K562 (cell line): ENCODE measurements around the gene UBE2M. TPM values are rescaled to one million over a fixed set of nuclear protein-coding genes. Genes with fewer than 3 reads are reported as not detected.

Experiments
- BCOR ChIP-seq: fragments of 450-650 bp; IDR thresholded peaks from 2 replicates; pipeline ENCODE4 v1.6.1; 2016
- CHD2 ChIP-seq: IDR thresholded peaks from 2 replicates; pipeline ENCODE4 v1.6.1; 2011; ENCODE audit warnings: low read depth, low read length
- EWSR1 ChIP-seq: fragments of 450-650 bp; IDR thresholded peaks from 2 replicates; pipeline ENCODE4 v1.6.1; 2018; ENCODE audit warnings: borderline replicate concordance, mild to moderate bottlenecking, low read depth, moderate library complexity; ENCODE audit not compliant: partially characterized antibody
- HSF4 ChIP-seq: fragments of 250-450 bp; sonication (Bioruptor Pico); IDR thresholded peaks from 2 replicates; pipeline ENCODE4 v2.1.2; 2022; ENCODE audit warnings: mild to moderate bottlenecking, moderate library complexity, borderline replicate concordance
- NBN ChIP-seq: fragments of 450-650 bp; IDR thresholded peaks from 2 replicates; pipeline ENCODE4 v1.6.1; 2016; ENCODE audit warnings: low read depth, mild to moderate bottlenecking
- NFRKB ChIP-seq: fragments of 450-650 bp; IDR thresholded peaks from 2 replicates; pipeline ENCODE4 v1.6.1; 2016; ENCODE audit warnings: low read depth
- POLR2A ChIP-seq: fragments of 450-650 bp; conservative IDR thresholded peaks from 2 replicates; pipeline ENCODE4 v1.6.1; 2016
- RBM25 ChIP-seq: fragments of 200-400 bp; formaldehyde crosslinking; IDR thresholded peaks from 2 replicates; pipeline ENCODE4 v1.6.1; 2018; ENCODE audit warnings: low read length, low read depth, moderate library complexity; ENCODE audit not compliant: severe bottlenecking
- TGIF2 ChIP-seq: sonication (generic); formaldehyde crosslinking; IDR thresholded peaks from 2 replicates; pipeline ENCODE4 v1.8.1; 2022; ENCODE audit warnings: mild to moderate bottlenecking, missing genetic modification reagents, moderate library complexity
- polyA plus RNA-seq, 8 experiments: library from polyadenylated mRNA; depleted of rRNA in 4 of 8; stranded (reverse) in 5 of 8; unstranded in 3 of 8; fragments of >200 nt; fragmentation: Nextera tagmentation in 2 of 8; fragmentation: Illumina TruSeq in 1 of 8; extraction: Ambion mirVana in 2 of 8; extraction: Trizol in 1 of 8; gene quantifications; 2 replicates each; pipeline versions ENCODE4 v1.2.1 to v1.2.3, GENCODE V29; 2011 to 2014; ENCODE audit warnings: inconsistent platforms in 1 of 8, missing spikeins in 1 of 8
- total RNA-seq, 7 experiments: library from RNA; depleted of rRNA in 6 of 7; stranded (reverse); fragments of >200 nt in 6 of 7; fragmentation: Illumina TruSeq in 2 of 7; extraction: Trizol in 2 of 7; gene quantifications; 2 replicates each; pipeline versions ENCODE4 v1.2.1 to v1.2.3, GENCODE V29; 2011 to 2021; ENCODE audit warnings: low replicate concordance in 1 of 7
- TF ChIP-seq, protein P1 (sequence below): fragments of 250-450 bp; sonication (Bioruptor Pico); IDR thresholded peaks from 2 replicates; pipeline ENCODE4 v1.5.0; 2021
- TF ChIP-seq, protein P2 (sequence below): fragments of 450-650 bp; IDR thresholded peaks from 2 replicates; pipeline ENCODE4 v1.6.1; 2018; ENCODE audit not compliant: partially characterized antibody
- TF ChIP-seq, protein P3 (sequence below): sonication (generic); formaldehyde crosslinking; IDR thresholded peaks from 2 replicates; pipeline ENCODE4 v1.8.0; 2022; ENCODE audit warnings: mild to moderate bottlenecking, missing genetic modification reagents
- TF ChIP-seq, protein P4 (sequence below): sonication (generic); formaldehyde crosslinking; IDR thresholded peaks from 2 replicates; pipeline ENCODE4 v1.8.0; 2022; ENCODE audit warnings: mild to moderate bottlenecking, missing genetic modification reagents

The UBE2M gene
- total and polyA plus RNA-seq, 9 of the 15 experiments (the other 6 are each of a cell fraction or from before 2014, with no cell fraction given): 0.92 to 163 (median 85.7) TPM

DNA sequence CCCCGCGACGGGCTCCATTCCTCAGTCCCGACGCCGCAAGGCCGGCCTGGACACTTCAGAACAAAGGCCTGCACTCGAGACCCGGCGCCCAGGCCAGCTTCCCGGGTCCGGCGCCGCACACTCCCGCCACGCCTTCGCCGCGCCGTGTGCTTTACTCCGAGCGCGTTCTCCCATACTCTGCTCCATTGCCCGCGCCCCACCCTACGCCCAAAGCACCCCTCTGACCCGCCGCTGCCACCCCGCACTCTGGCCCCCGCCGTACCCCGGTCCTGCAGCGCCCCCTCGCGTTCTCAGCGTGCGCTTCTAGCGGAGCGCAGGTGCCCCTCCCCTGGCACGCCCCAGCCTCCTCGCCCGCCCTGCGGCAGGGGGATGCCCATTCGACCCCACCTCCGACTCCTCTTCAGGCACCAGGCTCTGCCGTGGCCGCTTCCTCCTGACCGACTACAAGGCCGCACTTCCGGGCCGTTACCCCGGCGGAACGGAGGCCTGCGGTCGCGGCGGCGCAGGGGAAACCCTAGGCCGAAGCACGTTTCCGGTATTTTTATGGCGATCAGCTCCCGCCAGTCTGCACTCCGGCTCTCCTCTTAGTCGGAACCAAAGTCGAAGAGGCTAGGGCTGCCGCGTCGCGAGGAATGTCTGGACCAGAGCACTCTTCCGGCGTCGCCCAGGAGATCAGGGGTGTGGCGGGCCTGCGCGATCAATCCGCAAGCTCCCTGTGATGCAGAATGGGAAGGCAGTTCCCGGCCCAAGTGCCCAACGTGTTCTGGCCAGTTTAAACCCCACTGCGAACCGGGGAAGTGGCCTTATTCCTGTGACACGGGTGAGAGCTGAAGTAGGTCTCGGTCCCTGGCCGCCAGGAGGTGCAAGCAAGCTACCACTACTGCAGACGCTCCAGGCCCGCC is 38.8 kb downstream of the UBE2M start, which contains the start of gene ZBTB45 (continued):
- TF ChIP-seq, protein P1, sequence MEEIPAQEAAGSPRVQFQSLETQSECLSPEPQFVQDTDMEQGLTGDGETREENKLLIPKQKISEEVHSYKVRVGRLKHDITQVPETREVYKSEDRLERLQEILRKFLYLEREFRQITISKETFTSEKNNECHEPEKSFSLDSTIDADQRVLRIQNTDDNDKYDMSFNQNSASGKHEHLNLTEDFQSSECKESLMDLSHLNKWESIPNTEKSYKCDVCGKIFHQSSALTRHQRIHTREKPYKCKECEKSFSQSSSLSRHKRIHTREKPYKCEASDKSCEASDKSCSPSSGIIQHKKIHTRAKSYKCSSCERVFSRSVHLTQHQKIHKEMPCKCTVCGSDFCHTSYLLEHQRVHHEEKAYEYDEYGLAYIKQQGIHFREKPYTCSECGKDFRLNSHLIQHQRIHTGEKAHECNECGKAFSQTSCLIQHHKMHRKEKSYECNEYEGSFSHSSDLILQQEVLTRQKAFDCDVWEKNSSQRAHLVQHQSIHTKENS (CRISPR knock-in tag): no peak
- TF ChIP-seq POLR2A (peak; percentile 83), NFRKB (peak; percentile 59; the same call in 1 of the 2 replicates), BCOR (peak; percentile 47; the same call in 1 of the 2 replicates), RBM25 (no peak), HSF4 (no peak), TGIF2 (no peak), NBN (peak; percentile 85), EWSR1 (no peak), CHD2 (peak; percentile 32)
- TF ChIP-seq, protein P2, sequence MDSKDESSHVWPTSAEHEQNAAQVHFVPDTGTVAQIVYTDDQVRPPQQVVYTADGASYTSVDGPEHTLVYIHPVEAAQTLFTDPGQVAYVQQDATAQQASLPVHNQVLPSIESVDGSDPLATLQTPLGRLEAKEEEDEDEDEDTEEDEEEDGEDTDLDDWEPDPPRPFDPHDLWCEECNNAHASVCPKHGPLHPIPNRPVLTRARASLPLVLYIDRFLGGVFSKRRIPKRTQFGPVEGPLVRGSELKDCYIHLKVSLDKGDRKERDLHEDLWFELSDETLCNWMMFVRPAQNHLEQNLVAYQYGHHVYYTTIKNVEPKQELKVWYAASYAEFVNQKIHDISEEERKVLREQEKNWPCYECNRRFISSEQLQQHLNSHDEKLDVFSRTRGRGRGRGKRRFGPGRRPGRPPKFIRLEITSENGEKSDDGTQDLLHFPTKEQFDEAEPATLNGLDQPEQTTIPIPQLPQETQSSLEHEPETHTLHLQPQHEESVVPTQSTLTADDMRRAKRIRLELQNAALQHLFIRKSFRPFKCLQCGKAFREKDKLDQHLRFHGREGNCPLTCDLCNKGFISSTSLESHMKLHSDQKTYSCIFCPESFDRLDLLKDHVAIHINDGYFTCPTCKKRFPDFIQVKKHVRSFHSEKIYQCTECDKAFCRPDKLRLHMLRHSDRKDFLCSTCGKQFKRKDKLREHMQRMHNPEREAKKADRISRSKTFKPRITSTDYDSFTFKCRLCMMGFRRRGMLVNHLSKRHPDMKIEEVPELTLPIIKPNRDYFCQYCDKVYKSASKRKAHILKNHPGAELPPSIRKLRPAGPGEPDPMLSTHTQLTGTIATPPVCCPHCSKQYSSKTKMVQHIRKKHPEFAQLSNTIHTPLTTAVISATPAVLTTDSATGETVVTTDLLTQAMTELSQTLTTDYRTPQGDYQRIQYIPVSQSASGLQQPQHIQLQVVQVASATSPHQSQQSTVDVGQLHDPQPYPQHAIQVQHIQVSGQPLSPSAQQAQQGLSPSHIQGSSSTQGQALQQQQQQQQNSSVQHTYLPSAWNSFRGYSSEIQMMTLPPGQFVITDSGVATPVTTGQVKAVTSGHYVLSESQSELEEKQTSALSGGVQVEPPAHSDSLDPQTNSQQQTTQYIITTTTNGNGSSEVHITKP: peak; percentile 21
- TF ChIP-seq, protein P3, sequence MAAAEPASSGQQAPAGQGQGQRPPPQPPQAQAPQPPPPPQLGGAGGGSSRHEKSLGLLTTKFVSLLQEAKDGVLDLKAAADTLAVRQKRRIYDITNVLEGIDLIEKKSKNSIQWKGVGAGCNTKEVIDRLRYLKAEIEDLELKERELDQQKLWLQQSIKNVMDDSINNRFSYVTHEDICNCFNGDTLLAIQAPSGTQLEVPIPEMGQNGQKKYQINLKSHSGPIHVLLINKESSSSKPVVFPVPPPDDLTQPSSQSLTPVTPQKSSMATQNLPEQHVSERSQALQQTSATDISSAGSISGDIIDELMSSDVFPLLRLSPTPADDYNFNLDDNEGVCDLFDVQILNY (CRISPR knock-in tag): 0 out of 2 replicates have a peak, but pooled peaks have one; percentile 45
- TF ChIP-seq, protein P4, sequence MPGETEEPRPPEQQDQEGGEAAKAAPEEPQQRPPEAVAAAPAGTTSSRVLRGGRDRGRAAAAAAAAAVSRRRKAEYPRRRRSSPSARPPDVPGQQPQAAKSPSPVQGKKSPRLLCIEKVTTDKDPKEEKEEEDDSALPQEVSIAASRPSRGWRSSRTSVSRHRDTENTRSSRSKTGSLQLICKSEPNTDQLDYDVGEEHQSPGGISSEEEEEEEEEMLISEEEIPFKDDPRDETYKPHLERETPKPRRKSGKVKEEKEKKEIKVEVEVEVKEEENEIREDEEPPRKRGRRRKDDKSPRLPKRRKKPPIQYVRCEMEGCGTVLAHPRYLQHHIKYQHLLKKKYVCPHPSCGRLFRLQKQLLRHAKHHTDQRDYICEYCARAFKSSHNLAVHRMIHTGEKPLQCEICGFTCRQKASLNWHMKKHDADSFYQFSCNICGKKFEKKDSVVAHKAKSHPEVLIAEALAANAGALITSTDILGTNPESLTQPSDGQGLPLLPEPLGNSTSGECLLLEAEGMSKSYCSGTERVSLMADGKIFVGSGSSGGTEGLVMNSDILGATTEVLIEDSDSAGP (CRISPR knock-in tag): 0 out of 2 replicates have a peak, but pooled peaks have one; percentile 64
